Cardiac muscle cell (in vitro differentiated cells and primary cell): ENCODE measurements around the gene ITSN1. TPM values are rescaled to one million over a fixed set of nuclear protein-coding genes. Genes with fewer than 3 reads are reported as not detected.
"Not testable (repeated sequence)": the region's sequence is repeated elsewhere in the genome, so short reads cannot be mapped to it uniquely, and the experiment has no call there.

Experiments
- DNase-seq, 2 donors: peaks; one replicate each; pipeline versions ENCODE4 v3.0.0 to v3.0.0-alpha.2; 2010 to 2017; ENCODE audit warnings: low read depth in 1 of 2, low spot score in 1 of 2
- H3K27ac ChIP-seq: fragments of 200-600 bp; sonication (generic); 2 replicates; pipeline ENCODE4 v1.5.1; 2016
- H3K27me3 ChIP-seq: fragments of 200-600 bp; sonication (generic); 2 replicates; pipeline ENCODE4 v1.6.0; 2016; ENCODE audit warnings: control low read depth
- H3K36me3 ChIP-seq: fragments of 200-600 bp; sonication (generic); 2 replicates; pipeline ENCODE4 v1.5.1; 2016; ENCODE audit warnings: control low read depth
- H3K4me1 ChIP-seq: fragments of 200-600 bp; sonication (generic); 2 replicates; pipeline ENCODE4 v1.8.1; 2017; ENCODE audit warnings: low read depth, mild to moderate bottlenecking, mixed run types
- H3K4me3 ChIP-seq: fragments of 200-600 bp; sonication (generic); 2 replicates; pipeline ENCODE4 v1.5.1; 2016; ENCODE audit warnings: mild to moderate bottlenecking
- H3K9me3 ChIP-seq: fragments of 200-600 bp; sonication (generic); 2 replicates; pipeline ENCODE4 v1.5.1; 2017; ENCODE audit warnings: low read depth, mild to moderate bottlenecking, control low read depth
- polyA plus RNA-seq: library from polyadenylated mRNA; unstranded; fragments of >200 nt; fragmentation: Nextera tagmentation; extraction: Ambion mirVana; gene quantifications from 2 replicates; pipeline ENCODE4 v1.2.1, GENCODE V29; 2016
- total RNA-seq: library from RNA; depleted of rRNA; stranded (reverse); fragments of >200 nt; gene quantifications from 2 replicates; pipeline ENCODE4 v1.2.3, GENCODE V29; 2016
- TF ChIP-seq, protein P1 (sequence below): IDR thresholded peaks from 2 replicates; pipeline ENCODE4 v1.5.1; 2012; ENCODE audit warnings: low read depth, mild to moderate bottlenecking, low read length

ITSN1 gene
- total and polyA plus RNA-seq, 2 experiments from 2014 or later: 92.4 to 125 TPM

DNA sequence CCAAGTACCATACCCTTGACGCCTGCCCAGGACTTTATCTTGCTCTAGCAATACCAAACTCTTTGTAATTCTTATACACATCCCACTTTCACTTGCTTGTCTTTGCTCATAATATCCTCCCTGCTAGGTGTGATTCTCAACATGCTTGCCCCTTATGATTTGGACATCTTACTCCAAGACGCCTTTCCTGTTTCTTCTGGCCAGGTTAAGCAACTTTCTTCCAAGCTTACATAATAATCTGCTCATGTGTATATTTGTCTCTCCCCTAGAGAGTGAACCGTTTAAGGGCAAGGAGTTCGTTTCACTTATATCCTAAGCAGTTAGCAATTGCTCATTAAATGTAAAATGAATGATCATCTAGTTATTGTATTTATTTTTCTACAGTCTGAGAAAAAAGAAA, 22.6 kb upstream of the ITSN1 start:
- no peaks in the 10 kb centered on the region for H3K4me1 ChIP-seq
- peaks cover 36% of the 10 kb centered on the region for H3K36me3 ChIP-seq
- H3K27ac ChIP-seq: no peak overlapping the region
- DNase-seq: no peak
- TF ChIP-seq, protein P1, sequence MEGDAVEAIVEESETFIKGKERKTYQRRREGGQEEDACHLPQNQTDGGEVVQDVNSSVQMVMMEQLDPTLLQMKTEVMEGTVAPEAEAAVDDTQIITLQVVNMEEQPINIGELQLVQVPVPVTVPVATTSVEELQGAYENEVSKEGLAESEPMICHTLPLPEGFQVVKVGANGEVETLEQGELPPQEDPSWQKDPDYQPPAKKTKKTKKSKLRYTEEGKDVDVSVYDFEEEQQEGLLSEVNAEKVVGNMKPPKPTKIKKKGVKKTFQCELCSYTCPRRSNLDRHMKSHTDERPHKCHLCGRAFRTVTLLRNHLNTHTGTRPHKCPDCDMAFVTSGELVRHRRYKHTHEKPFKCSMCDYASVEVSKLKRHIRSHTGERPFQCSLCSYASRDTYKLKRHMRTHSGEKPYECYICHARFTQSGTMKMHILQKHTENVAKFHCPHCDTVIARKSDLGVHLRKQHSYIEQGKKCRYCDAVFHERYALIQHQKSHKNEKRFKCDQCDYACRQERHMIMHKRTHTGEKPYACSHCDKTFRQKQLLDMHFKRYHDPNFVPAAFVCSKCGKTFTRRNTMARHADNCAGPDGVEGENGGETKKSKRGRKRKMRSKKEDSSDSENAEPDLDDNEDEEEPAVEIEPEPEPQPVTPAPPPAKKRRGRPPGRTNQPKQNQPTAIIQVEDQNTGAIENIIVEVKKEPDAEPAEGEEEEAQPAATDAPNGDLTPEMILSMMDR: no peak
- no peaks in the 10 kb centered on the region for H3K27me3 ChIP-seq
- H3K4me3 ChIP-seq: no peak overlapping the region
- H3K9me3 ChIP-seq: no peaks in the 10 kb centered on the region

DNA sequence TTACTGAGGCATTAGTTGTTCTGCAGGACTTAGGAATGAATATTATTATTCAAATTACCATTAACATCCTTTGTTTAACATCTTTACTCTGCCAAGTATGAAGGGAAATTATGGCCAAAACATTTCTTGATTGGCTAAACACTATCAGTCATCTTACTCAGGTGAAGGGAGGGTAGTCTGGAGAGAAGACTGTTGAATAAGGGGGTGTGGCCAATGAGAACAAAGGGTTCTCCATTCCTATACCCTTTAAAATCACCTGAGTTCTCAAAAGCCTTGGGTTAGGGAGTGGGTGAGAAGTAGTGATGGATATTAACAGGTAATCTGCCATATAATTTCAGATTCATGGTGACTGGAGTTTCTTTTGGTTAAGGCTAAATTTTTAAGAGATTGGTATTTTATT, 20.0 kb upstream of the ITSN1 start:
- Histone ChIP-seq H3K27me3 (no peaks in the 10 kb centered on the region), H3K4me1 (no peaks in the 10 kb centered on the region), H3K27ac (no peak overlapping the region), H3K36me3 (peaks cover 31% of the 10 kb centered on the region), H3K9me3 (no peaks in the 10 kb centered on the region), H3K4me3 (no peak overlapping the region)
- DNase-seq: no peak
- TF ChIP-seq, protein P1: no peak

DNA sequence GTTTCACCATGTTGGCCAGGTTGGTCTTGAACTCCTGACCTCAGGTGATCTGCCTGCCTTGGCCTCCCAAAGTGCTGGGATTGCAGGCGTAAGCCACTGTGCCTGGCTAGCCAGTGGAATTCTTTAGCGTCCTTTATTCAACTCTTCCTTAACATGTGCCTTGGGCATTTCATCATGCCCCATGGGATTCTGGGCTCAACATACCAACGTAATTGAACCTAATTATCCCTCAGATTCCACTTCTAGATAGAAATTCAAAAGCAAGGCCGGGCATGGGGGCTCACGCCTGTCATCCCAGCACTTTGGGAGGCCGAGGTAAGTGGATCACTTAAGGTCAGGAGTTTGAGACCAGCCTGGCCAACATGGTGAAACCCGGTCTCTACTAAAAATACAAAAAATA, 16.1 kb upstream of the ITSN1 start:
- H3K36me3 ChIP-seq: peaks cover 33% of the 10 kb centered on the region
- H3K27me3 ChIP-seq, H3K9me3 ChIP-seq, H3K27ac ChIP-seq, DNase-seq, H3K4me3 ChIP-seq, H3K4me1 ChIP-seq: not testable (repeated sequence)

DNA sequence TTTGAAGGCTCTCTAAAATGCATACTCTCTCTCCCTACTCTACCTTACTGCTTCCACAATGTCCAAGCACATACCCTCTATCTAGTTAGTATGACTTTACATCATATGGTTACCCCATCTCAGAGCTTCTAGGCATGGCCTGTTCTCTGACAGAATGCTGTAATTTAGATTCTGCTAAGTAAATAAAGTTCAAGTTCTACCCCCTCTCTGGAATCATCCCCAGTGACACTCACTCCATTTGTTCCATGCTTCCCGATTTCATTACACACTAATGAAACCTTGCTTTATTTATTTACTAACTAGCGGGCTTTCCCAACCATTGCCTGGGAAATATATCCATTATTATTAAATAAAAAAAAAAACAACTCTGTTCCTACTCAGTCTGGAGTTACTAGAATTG, 8.0 kb upstream of the ITSN1 start:
- DNase-seq: no peak
- no peak overlapping the region for H3K27ac ChIP-seq
- H3K27me3 ChIP-seq: no peaks in the 10 kb centered on the region
- no peaks in the 10 kb centered on the region for H3K9me3 ChIP-seq
- peaks cover 7% of the 10 kb centered on the region for H3K36me3 ChIP-seq
- H3K4me3 ChIP-seq: no peak overlapping the region
- TF ChIP-seq, protein P1: no peak
- H3K4me1 ChIP-seq: no peaks in the 10 kb centered on the region

DNA sequence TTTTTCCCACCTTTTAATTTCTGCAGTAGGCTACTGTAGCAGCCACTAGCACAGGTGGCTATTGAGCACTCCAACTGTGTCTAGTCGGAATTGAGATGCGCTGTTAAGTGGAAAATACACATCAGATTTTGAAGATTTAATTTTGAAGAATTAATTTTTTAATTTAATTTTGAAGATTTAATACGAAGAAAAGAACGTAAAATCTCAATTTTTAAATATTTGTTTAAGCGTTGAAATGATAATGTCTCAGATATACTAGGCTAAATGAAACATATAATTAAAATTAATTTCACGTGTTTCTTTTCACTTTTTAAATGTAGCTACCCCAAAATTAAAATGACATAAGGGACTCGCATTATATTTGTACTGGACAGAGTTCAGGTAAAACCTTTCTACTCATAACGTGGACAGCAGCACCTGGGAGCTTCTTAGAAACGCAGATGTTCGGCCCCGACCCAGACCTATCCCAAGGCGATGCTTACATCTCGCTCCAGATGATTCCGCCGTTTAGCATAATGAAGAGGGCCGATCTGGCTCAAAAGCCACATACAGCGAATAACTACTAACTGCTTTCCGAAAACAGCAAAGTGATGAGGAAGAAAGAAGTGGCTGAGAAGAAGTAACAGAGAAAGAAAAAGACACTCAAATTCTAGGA, 1.5 kb upstream of the ITSN1 start:
- Histone ChIP-seq H3K36me3 (no peaks in the 10 kb centered on the region), H3K27me3 (no peaks in the 10 kb centered on the region), H3K9me3 (no peaks in the 10 kb centered on the region), H3K4me1 (peaks cover 18% of the 10 kb centered on the region), H3K4me3 (peak overlapping the region; percentile 66), H3K27ac (peak overlapping the region; percentile 85)
- peak; percentile 13 to 37 for DNase-seq
- TF ChIP-seq, protein P1: no peak

DNA sequence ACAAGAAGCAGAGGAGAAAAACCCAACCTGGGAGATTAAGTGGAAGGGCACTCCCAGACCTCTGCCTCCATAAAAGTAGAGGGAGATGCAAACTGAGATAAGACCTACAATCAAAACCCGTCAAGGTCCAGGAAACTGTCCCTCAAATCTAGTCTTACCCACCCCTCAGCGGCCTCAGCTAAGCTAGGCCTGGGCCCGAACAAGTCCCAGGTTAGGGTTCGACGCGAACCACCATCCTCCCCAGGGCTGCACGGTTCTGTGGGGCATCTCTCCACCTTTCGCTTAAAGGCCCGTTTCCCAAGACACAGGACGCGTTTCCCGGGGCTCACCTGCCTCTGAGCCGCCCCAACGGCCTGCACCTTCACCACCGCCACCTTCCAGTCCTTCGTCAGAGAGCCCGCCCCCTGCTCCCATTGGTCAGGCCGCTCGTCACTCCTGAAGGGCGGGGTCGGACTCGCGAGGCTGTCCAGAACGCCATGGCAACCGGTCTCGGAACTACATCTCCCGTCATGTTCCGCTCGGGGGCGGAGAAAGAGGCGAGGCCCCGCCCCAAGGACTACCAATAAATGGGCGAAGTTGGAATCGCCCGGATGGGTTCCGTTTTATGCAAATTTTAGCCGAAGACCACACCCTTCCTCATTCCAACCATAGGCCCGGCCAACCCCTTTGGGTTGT, 812 bp upstream of the ITSN1 start, which contains the start of gene CRYZL1:
CRYZL1 (minus strand) TSS at position 390 of the 675 bp plus-strand sequence. CDS start 10,190 bp downstream, outside the sequence.
- H3K4me1 ChIP-seq: peaks cover 18% of the 10 kb centered on the region
- TF ChIP-seq, protein P1: no peak
- H3K9me3 ChIP-seq: no peaks in the 10 kb centered on the region
- no peaks in the 10 kb centered on the region for H3K27me3 ChIP-seq
- H3K36me3 ChIP-seq: no peaks in the 10 kb centered on the region
- DNase-seq: peak; percentile 100
- peak within 1 kb of the TSS; percentile 66 for H3K4me3 ChIP-seq
- peak within 1 kb of the TSS; percentile 85 for H3K27ac ChIP-seq
